ENCODE measurements around the gene DBT. TPM values are rescaled to one million over a fixed set of nuclear protein-coding genes. Genes with fewer than 3 reads are reported as not detected.

DBT gene
- total RNA-seq, 1 donor, result 7.7 TPM

DNA sequence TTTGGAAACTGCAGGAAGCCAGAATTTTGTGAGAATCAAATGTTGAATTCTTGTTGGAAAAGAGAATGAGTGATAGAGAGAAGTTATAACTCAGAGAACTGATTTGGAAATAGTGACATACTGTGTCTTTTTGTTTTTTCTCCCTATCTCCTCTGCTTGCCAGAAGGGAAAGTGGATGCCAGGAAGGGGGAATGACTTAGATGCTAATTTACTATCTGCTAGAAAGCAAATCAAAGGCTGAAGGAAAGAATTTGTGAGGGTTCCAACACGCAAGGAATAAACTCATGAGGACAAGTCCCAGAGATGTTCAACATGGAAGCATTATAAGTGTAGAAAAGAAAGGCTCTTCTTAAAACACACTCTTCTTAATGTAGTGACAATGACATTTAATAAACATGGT is 51.0 kb downstream of the DBT start:
- H3K4me3 ChIP-seq (ENCODE audit: low read depth, low read length), result no peak overlapping the region
- no peak for DNase-seq (ENCODE audit: low read depth)
- TF ChIP-seq, protein P1, sequence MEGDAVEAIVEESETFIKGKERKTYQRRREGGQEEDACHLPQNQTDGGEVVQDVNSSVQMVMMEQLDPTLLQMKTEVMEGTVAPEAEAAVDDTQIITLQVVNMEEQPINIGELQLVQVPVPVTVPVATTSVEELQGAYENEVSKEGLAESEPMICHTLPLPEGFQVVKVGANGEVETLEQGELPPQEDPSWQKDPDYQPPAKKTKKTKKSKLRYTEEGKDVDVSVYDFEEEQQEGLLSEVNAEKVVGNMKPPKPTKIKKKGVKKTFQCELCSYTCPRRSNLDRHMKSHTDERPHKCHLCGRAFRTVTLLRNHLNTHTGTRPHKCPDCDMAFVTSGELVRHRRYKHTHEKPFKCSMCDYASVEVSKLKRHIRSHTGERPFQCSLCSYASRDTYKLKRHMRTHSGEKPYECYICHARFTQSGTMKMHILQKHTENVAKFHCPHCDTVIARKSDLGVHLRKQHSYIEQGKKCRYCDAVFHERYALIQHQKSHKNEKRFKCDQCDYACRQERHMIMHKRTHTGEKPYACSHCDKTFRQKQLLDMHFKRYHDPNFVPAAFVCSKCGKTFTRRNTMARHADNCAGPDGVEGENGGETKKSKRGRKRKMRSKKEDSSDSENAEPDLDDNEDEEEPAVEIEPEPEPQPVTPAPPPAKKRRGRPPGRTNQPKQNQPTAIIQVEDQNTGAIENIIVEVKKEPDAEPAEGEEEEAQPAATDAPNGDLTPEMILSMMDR (IDR thresholded peaks at IDR 0.05; ENCODE audit: insufficient read depth, low read length), result no peak

DNA sequence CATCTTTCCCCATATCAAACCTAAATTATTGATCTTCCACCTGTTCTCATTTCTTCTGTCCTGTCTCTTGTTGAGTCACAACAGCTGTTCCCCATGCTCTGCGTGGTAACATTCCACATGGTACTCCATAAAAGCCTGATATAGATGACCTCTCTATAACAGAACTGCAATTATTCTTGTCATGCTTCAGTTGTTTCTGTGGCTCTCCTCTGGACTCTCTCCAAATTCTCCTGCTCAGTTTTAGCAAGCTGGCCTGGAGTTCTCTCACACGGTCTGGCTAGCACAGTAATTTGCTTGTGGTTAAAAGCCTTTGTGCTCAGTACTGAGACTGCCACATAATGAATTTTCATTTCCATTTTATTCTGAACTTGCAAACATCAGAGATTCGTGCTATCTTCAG is 61.0 kb downstream of the DBT start:
- DNase-seq (ENCODE audit: low read depth), result peak; percentile 80
- TF ChIP-seq, protein P1 (IDR thresholded peaks at IDR 0.05; ENCODE audit: insufficient read depth, low read length), result no peak
- no peak overlapping the region for H3K4me3 ChIP-seq (ENCODE audit: low read depth, low read length)

DNA sequence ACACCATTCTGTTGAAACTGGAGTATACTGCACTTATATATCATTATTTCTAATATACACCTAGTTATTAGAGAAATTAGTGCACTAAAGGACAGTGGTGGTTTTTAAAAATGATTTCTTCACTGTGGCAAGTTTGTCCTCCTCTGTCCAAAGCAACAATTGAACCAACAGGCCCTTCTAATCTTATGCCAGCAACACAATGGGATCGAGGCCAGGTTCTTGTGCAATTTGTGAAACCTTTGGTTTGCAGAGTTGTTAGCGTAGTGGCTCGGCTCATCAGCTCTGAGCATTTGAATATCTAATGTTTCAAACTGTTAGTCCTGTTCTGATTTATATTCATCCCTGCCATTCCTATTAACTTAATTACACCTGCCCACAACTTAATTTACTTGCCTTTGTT is 61.7 kb downstream of the DBT start:
- TF ChIP-seq, protein P1 (IDR thresholded peaks at IDR 0.05; ENCODE audit: insufficient read depth, low read length), result no peak
- peak; percentile 76 for DNase-seq (ENCODE audit: low read depth)
- H3K4me3 ChIP-seq (ENCODE audit: low read depth, low read length), result no peak overlapping the region

DNA sequence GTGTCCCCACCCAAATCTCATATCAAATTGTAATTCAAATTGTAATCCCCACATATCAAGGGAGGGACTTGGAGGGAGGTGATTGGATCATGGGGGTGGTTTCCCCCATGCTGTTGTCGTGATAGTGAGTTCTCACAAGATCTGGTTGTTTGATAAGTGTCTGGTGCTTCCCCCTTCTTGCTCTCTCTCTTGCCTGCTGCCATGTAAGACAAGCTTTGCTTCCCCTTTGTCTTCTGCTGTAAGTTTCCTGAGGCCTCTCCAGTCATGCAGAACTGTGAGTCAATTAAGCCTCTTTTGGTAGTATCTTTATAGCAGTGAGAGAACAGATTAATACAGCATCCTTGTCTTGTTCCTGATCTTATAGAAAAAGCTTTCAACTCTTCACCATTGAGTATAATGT is 65.1 kb downstream of the DBT start:
- no peak for DNase-seq (ENCODE audit: low read depth)

DNA sequence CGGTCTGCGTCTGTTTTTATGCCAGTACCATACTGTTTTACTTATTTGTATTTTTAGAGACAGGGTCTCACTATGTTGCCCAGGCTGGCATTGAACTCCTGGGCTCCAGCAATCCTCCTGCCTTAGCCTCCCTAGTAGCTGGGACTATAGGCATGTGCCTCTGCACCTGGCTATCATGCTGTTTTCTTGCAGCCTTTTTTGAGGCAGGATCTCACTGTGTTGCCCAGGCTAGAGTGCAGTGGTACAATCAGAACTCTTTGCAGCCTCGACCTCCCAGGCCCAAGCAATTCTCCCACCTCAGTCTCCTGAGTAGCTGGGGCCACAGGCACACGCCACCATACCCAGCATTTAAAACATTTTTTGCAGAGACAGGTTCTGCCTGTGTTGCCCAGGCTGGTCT is 66.3 kb downstream of the DBT start:
- no peak for DNase-seq (ENCODE audit: low read depth)
- TF ChIP-seq, protein P1 (IDR thresholded peaks at IDR 0.05; ENCODE audit: insufficient read depth, low read length), result no peak
- H3K4me3 ChIP-seq (ENCODE audit: low read depth, low read length), result no peak overlapping the region

More for the DNA sequence above, 65.1 kb downstream of the DBT start:
- TF ChIP-seq, protein P1 (IDR thresholded peaks at IDR 0.05; ENCODE audit: insufficient read depth, low read length), result no peak
- no peak overlapping the region for H3K4me3 ChIP-seq (ENCODE audit: low read depth, low read length)

DNA sequence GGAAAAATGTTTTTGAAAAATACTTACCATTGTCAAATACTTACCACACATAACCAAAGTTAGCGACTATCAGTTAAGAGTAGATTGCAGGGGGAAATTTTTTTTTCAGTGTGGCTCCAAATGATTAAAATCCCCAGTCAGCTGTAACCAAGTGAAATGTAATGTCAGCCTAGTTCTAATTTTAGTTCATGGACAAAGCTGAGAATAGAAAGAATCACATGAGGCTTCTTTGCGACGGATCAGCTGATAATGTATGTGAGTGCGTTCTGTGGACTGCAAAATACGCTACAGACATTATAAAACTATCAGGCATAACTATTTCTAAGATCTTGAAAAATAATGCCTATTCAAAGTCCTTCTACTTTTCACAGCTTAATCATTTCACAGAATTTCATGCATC is 71.5 kb downstream of the DBT start, which contains the start of gene LRRC39:
TSS of gene LRRC39 (minus strand) at position 166 of the 400 bp plus-strand sequence. CDS start 9,740 bp downstream, outside the sequence.
- no peak for DNase-seq (ENCODE audit: low read depth)
- no peak within 1 kb of the TSS for H3K4me3 ChIP-seq (ENCODE audit: low read depth, low read length)
- TF ChIP-seq, protein P1 (IDR thresholded peaks at IDR 0.05; ENCODE audit: insufficient read depth, low read length), result no peak

All from fibroblast of the aortic adventitia (primary cell).